K562 (cell line): ENCODE data around the gene ANKLE2. TPM values are rescaled to one million over a fixed set of nuclear protein-coding genes. Genes with fewer than 3 reads are reported as not detected.

Experiments used
- ATAC-seq: fragments of 200-7000 bp; cut with Tn5 transposase; 3 replicates; pipeline ENCODE4 v1.9.1; 2020; ENCODE audit warnings: moderate library complexity
- BruUV-seq: library from RNA; stranded (reverse); fragments of 400-500 nt; replicated peaks from 2 replicates; lab custom pipeline; 2021; lab: Mats Ljungman, UMichigan
- CTCF ChIA-PET: fragments of 300-600 bp; formaldehyde crosslinking; extraction: SDS; loops from one replicate; lab custom pipeline; 2021; ENCODE audit warnings: low intra/inter-chr PET ratio; lab: Yijun Ruan, JAX
- POLR2A ChIA-PET: fragments of 300-600, 350-650 bp; sonication (Branson Sonifier 250); formaldehyde crosslinking; extraction: SDS; loops from one replicate; lab custom pipeline; 2021; ENCODE audit warnings: antibody characterized with exemption, inconsistent platforms; lab: Yijun Ruan, JAX
- DNase-seq, 4 experiments: peaks; one replicate each; pipeline versions ENCODE4 v3.0.0 to v3.0.0-alpha.2; 2011 to 2018; ENCODE audit warnings: low spot score in 3 of 4, mixed read lengths in 3 of 4; ENCODE audit errors: extremely low read depth in 1 of 4
- FAIRE-seq: peaks from 2 replicates; lab custom pipeline; 2011; peaks lifted over from hg19 to GRCh38; lab: Jason Lieb, UNC
- H2AFZ ChIP-seq: 2 replicates; pipeline ENCODE4 v1.6.0; 2011; ENCODE audit warnings: low read depth, low read length, control low read depth, inconsistent platforms
- H3K27ac ChIP-seq: fragments of 200-600 bp; 3 replicates; pipeline ENCODE4 v1.8.0; 2011; ENCODE audit warnings: low read depth, mild to moderate bottlenecking, control low read depth, inconsistent platforms, low read length, moderate library complexity, mixed read lengths; ENCODE audit errors: extremely low read depth
- H3K27me3 ChIP-seq, 2 experiments: fragments of 300-600 bp in 1 of 2; 2 replicates in 1 of 2; 3 replicates in 1 of 2; pipeline versions ENCODE4 v1.6.0 to v1.8.0; 2011; ENCODE audit warnings: inconsistent platforms in 2 of 2, low read length in 2 of 2, mild to moderate bottlenecking in 1 of 2, mixed read lengths in 1 of 2, moderate library complexity in 1 of 2; ENCODE audit not compliant: control insufficient read depth in 2 of 2, insufficient read depth in 2 of 2
- H3K36me3 ChIP-seq: fragments of 300-600 bp; 3 replicates; pipeline ENCODE4 v1.8.0; 2011; ENCODE audit warnings: mild to moderate bottlenecking, low read length, inconsistent platforms; ENCODE audit not compliant: control insufficient read depth, insufficient read depth
- H3K4me1 ChIP-seq, 2 experiments: fragments of 200-600 bp in 1 of 2; replicated peaks in 1 of 2; 2 replicates in 1 of 2; 3 replicates in 1 of 2; pipeline versions ENCODE4 v1.5.1 to v1.8.0; 2011; ENCODE audit warnings: inconsistent platforms in 2 of 2, low read length in 2 of 2, mild to moderate bottlenecking in 1 of 2, mixed read lengths in 1 of 2, moderate library complexity in 1 of 2; ENCODE audit not compliant: control insufficient read depth in 2 of 2, insufficient read depth in 2 of 2
- H3K4me2 ChIP-seq: 2 replicates; pipeline ENCODE4 v1.6.1; 2011; ENCODE audit warnings: low read length, control low read depth, inconsistent platforms, mixed read lengths; ENCODE audit not compliant: insufficient read depth
- H3K4me3 ChIP-seq: fragments of 200-600 bp; sonication (generic), shearing (Covaris generic); 2 replicates; pipeline ENCODE4 v1.5.1; 2016; ENCODE audit warnings: control low read depth, inconsistent platforms
- H3K79me2 ChIP-seq: fragments of 200-600 bp; 3 replicates; pipeline ENCODE4 v1.8.0; 2011; ENCODE audit warnings: low read length, inconsistent platforms; ENCODE audit not compliant: control insufficient read depth, insufficient read depth
- H3K9ac ChIP-seq, 2 experiments: 2 replicates each; pipeline versions ENCODE4 v1.6.0 to v1.6.1; 2011; ENCODE audit warnings: low read depth in 2 of 2, low read length in 2 of 2, control low read depth in 1 of 2, inconsistent platforms in 1 of 2, mild to moderate bottlenecking in 1 of 2, mixed read lengths in 1 of 2; ENCODE audit not compliant: insufficient read depth in 1 of 2
- H3K9me1 ChIP-seq: one replicate; pipeline ENCODE4 v1.6.0; 2011; ENCODE audit warnings: inconsistent platforms, mild to moderate bottlenecking, low read length, moderate library complexity; ENCODE audit not compliant: control insufficient read depth, insufficient read depth
- H3K9me3 ChIP-seq: replicated peaks from 2 replicates; pipeline ENCODE4 v1.5.1; 2011; ENCODE audit warnings: low read depth, low read length, inconsistent platforms; ENCODE audit not compliant: control insufficient read depth, insufficient read depth
- H4K20me1 ChIP-seq: replicated peaks from 2 replicates; pipeline ENCODE4 v1.6.1; 2011; ENCODE audit warnings: low read length, inconsistent platforms, mixed read lengths; ENCODE audit not compliant: control insufficient read depth, insufficient read depth
- HLTF ChIP-seq: fragments of 450-650 bp; IDR thresholded peaks from 2 replicates; pipeline ENCODE4 v1.6.1; 2016
- KAT7 ChIP-seq: sonication (generic); formaldehyde crosslinking; IDR thresholded peaks from 2 replicates; pipeline ENCODE4 v1.8.0; 2022; ENCODE audit warnings: missing genetic modification reagents, mild to moderate bottlenecking, borderline replicate concordance
- KDM4B ChIP-seq, 2 experiments: fragments of 450-650 bp in 1 of 2; sonication (generic) in 1 of 2; IDR thresholded peaks; 2 replicates each; pipeline ENCODE4 v1.6.1; 2016 to 2017; ENCODE audit warnings: borderline replicate concordance in 2 of 2, antibody characterized with exemption in 1 of 2, low read depth in 1 of 2, mild to moderate bottlenecking in 1 of 2
- LARP7 ChIP-seq: fragments of 450-650 bp; IDR thresholded peaks from 2 replicates; pipeline ENCODE4 v1.6.1; 2016
- PCBP2 ChIP-seq: fragments of 200-400 bp; formaldehyde crosslinking; IDR thresholded peaks from 2 replicates; pipeline ENCODE4 v1.6.1; 2018; ENCODE audit warnings: low read length, low read depth, mild to moderate bottlenecking, moderate library complexity; ENCODE audit not compliant: poor library complexity, severe bottlenecking
- WGBS: fragments of 100-300 bp; shearing (Covaris generic); methylation state at CpG from one replicate; pipeline ENCODE4 v1.1.6; 2016; ENCODE audit warnings: low coverage, mixed read lengths; ENCODE audit not compliant: insufficient coverage; ENCODE audit errors: missing lambda C conversion rate; 5-methylcytosine and 5-hydroxymethylcytosine counted together
- in situ Hi-C: fragments of 300-500 bp; cut with MboI; formaldehyde crosslinking; loops from 4 replicates; pipeline ENCODE4 v1.15.0; 2018; ENCODE audit warnings: inconsistent platforms, mixed read lengths
- intact Hi-C: fragments of 100-400 bp; cut with micrococcal nuclease; formaldehyde crosslinking; loops from 2 replicates; pipeline ENCODE4 v1.14.2; 2022
- polyA plus RNA-seq, 8 experiments: library from polyadenylated mRNA; depleted of rRNA in 4 of 8; stranded (reverse) in 5 of 8; unstranded in 3 of 8; fragments of >200 nt; fragmentation: Nextera tagmentation in 2 of 8; fragmentation: Illumina TruSeq in 1 of 8; extraction: Ambion mirVana in 2 of 8; extraction: Trizol in 1 of 8; gene quantifications; 2 replicates each; pipeline versions ENCODE4 v1.2.1 to v1.2.3, GENCODE V29; 2011 to 2014; ENCODE audit warnings: inconsistent platforms in 1 of 8, missing spikeins in 1 of 8
- total RNA-seq, 7 experiments: library from RNA; depleted of rRNA in 6 of 7; stranded (reverse); fragments of >200 nt in 6 of 7; fragmentation: Illumina TruSeq in 2 of 7; extraction: Trizol in 2 of 7; gene quantifications; 2 replicates each; pipeline versions ENCODE4 v1.2.1 to v1.2.3, GENCODE V29; 2011 to 2021; ENCODE audit warnings: low replicate concordance in 1 of 7

ANKLE2 gene
- total and polyA plus RNA-seq, 9 of the 15 experiments (the other 6 are each of a cell fraction or from before 2014, with no cell fraction given): 3.2 to 57.7 (median 45.6) TPM

GRCh38 chr12:132726386-132726785 lies 35.2 kb downstream of the ANKLE2 start:
- FAIRE-seq (no peak), ATAC-seq (no peak), DNase-seq (no peak)
- no peaks in the 10 kb centered on the region; the same call in 1 of the 2 replicates for H4K20me1 ChIP-seq
- H3K4me1 ChIP-seq: peaks cover 0 to 18% of the 10 kb centered on the region in 2 experiments; a peak in 3 of 5 replicates
- H3K9me3 ChIP-seq: peaks cover 6% of the 10 kb centered on the region; the same call in 1 of the 2 replicates
- POLR2A ChIA-PET: no interaction called here
- intact Hi-C loops: no loop called here
- H3K27ac ChIP-seq: no peak overlapping the region
- no peak overlapping the region for H3K4me3 ChIP-seq
- in situ Hi-C loops: no loop called here
- peaks cover 5% of the 10 kb centered on the region for H3K9me1 ChIP-seq
- no peaks in the 10 kb centered on the region for H3K27me3 ChIP-seq
- H2AFZ ChIP-seq: no peak overlapping the region
- no peak overlapping the region for H3K9ac ChIP-seq
- no TSS peak for BruUV-seq
- TF ChIP-seq HLTF: no peak
- TF ChIP-seq KAT7 (CRISPR knock-in tag): no peak
- no peak for TF ChIP-seq KDM4B (IDR thresholded peaks at IDR 0.05; ENCODE audit: borderline replicate concordance in 2 of 2, low read depth in 1 of 2)
- no peak for TF ChIP-seq LARP7
- no peak for TF ChIP-seq PCBP2
- H3K79me2 ChIP-seq: no peaks in the 10 kb centered on the region; the same call in 2 of the 3 replicates
- H3K4me2 ChIP-seq: no peak overlapping the region
- WGBS: 94% methylated on average over 10 of the region's 12 CpGs
- peaks cover 93% of the 10 kb centered on the region for H3K36me3 ChIP-seq
- CTCF ChIA-PET: no interaction called here
